Endothelial cell of umbilical vein (primary cell): ENCODE measurements around the gene PHF2. TPM values are rescaled to one million over a fixed set of nuclear protein-coding genes. Genes with fewer than 3 reads are reported as not detected.

Experiments
- BruUV-seq: library from RNA; stranded (reverse); fragments of 400-500 nt; replicated peaks from 2 replicates; lab custom pipeline; 2021; lab: Mats Ljungman, UMichigan
- CTCF ChIA-PET: fragments of 300-600, 350-600 bp; sonication (Branson Sonifier 250); formaldehyde crosslinking; loops from one replicate; lab custom pipeline; 2021; ENCODE audit warnings: antibody characterized with exemption, inconsistent platforms; lab: Charles Lee
- POLR2A ChIA-PET: fragments of 300-600, 350-600 bp; sonication (Branson Sonifier 250); formaldehyde crosslinking; loops from one replicate; lab custom pipeline; 2021; ENCODE audit warnings: antibody characterized with exemption, inconsistent platforms; lab: Charles Lee
- DNase-seq: peaks from one replicate; pipeline ENCODE4 v3.0.0-alpha.2; 2011; ENCODE audit warnings: low read depth, low spot score
- FAIRE-seq: peaks from 2 replicates; lab custom pipeline; 2011; peaks lifted over from hg19 to GRCh38; lab: Jason Lieb, UNC
- H2AFZ ChIP-seq: 2 replicates; pipeline ENCODE4 v1.6.0; 2012; ENCODE audit warnings: low read depth, low read length, control low read depth, inconsistent platforms
- H3K27ac ChIP-seq: 2 replicates; pipeline ENCODE4 v1.5.1; 2011; ENCODE audit warnings: low read depth, mild to moderate bottlenecking, control low read depth, low read length, moderate library complexity; ENCODE audit not compliant: insufficient read depth
- H3K27me3 ChIP-seq, 2 experiments: 2 replicates each; pipeline versions ENCODE4 v1.6.0 to v1.6.1; 2011; ENCODE audit warnings: low read length in 2 of 2, mixed read lengths in 1 of 2; ENCODE audit not compliant: control insufficient read depth in 2 of 2, insufficient read depth in 2 of 2
- H3K36me3 ChIP-seq, 2 experiments: 2 replicates in 1 of 2; 3 replicates in 1 of 2; pipeline ENCODE4 v1.5.1; 2011; ENCODE audit warnings: low read length in 2 of 2, mild to moderate bottlenecking in 1 of 2, moderate library complexity in 1 of 2; ENCODE audit not compliant: control insufficient read depth in 2 of 2, insufficient read depth in 2 of 2; ENCODE audit errors: extremely low read depth in 1 of 2
- H3K4me1 ChIP-seq: 3 replicates; pipeline ENCODE4 v1.5.1; 2011; ENCODE audit warnings: mild to moderate bottlenecking, low read length; ENCODE audit not compliant: control insufficient read depth, insufficient read depth; ENCODE audit errors: extremely low read depth
- H3K4me2 ChIP-seq: 2 replicates; pipeline ENCODE4 v1.6.1; 2011; ENCODE audit warnings: low read length, control low read depth, mixed read lengths; ENCODE audit not compliant: insufficient read depth
- H3K4me3 ChIP-seq, 3 experiments: fragments of 200-600 bp in 1 of 3; sonication (generic), shearing (Covaris generic) in 1 of 3; replicated peaks in 1 of 3; 2 replicates each; pipeline ENCODE4 v1.5.1; 2011 to 2016; ENCODE audit warnings: control low read depth in 3 of 3, low read length in 3 of 3, mild to moderate bottlenecking in 2 of 3, inconsistent platforms in 1 of 3, low read depth in 1 of 3, moderate library complexity in 1 of 3; ENCODE audit not compliant: insufficient read depth in 1 of 3
- H3K79me2 ChIP-seq: 2 replicates; pipeline ENCODE4 v1.6.0; 2012; ENCODE audit warnings: low read length, inconsistent platforms; ENCODE audit not compliant: control insufficient read depth, insufficient read depth
- H3K9ac ChIP-seq: replicated peaks from 2 replicates; pipeline ENCODE3; 2011; ENCODE audit warnings: low read length, control low read depth; ENCODE audit not compliant: insufficient read depth; ENCODE audit errors: extremely low read depth
- H3K9me1 ChIP-seq: replicated peaks from 3 replicates; pipeline ENCODE4 v1.6.0; 2011; ENCODE audit warnings: mild to moderate bottlenecking, low read length; ENCODE audit not compliant: control insufficient read depth, insufficient read depth; ENCODE audit errors: extremely low read depth
- H3K9me3 ChIP-seq: replicated peaks from 2 replicates; pipeline ENCODE4 v1.5.1; 2012; ENCODE audit warnings: low read length, inconsistent platforms; ENCODE audit not compliant: control insufficient read depth, insufficient read depth
- H4K20me1 ChIP-seq: replicated peaks from 2 replicates; pipeline ENCODE3; 2011; ENCODE audit warnings: mild to moderate bottlenecking, low read length; ENCODE audit not compliant: control insufficient read depth, insufficient read depth; ENCODE audit errors: extremely low read depth
- CTCF ChIP-seq, 2 donors: IDR thresholded peaks; 1 replicate in 1 of 2; 2 replicates in 1 of 2; pipeline ENCODE4 v1.5.1; 2011; ENCODE audit warnings: low read length in 2 of 2, mild to moderate bottlenecking in 2 of 2, moderate library complexity in 2 of 2, control low read depth in 1 of 2, inconsistent platforms in 1 of 2, low read depth in 1 of 2; ENCODE audit not compliant: insufficient read depth in 1 of 2; ENCODE audit errors: extremely low read depth in 1 of 2
- EZH2 ChIP-seq: IDR thresholded peaks from 2 replicates; pipeline ENCODE4 v1.6.1; 2012; ENCODE audit warnings: borderline replicate concordance, low read depth, mild to moderate bottlenecking, moderate library complexity, low read length, inconsistent platforms; ENCODE audit not compliant: severe bottlenecking
- FOS ChIP-seq: IDR thresholded peaks from 2 replicates; pipeline ENCODE4 v1.6.1; 2011; ENCODE audit warnings: mild to moderate bottlenecking, low read length, moderate library complexity, borderline replicate concordance; ENCODE audit not compliant: insufficient read depth
- GATA2 ChIP-seq: IDR thresholded peaks from 2 replicates; pipeline ENCODE4 v1.7.0; 2011; ENCODE audit warnings: low read depth, mild to moderate bottlenecking, moderate library complexity, mixed read lengths, low read length; ENCODE audit not compliant: insufficient read length, insufficient read depth
- JUN ChIP-seq: IDR thresholded peaks from 2 replicates; pipeline ENCODE4 v1.6.1; 2011; ENCODE audit warnings: borderline replicate concordance, low read depth; ENCODE audit not compliant: insufficient read length, insufficient read depth
- MAX ChIP-seq: IDR thresholded peaks from 2 replicates; pipeline ENCODE4 v1.6.1; 2011; ENCODE audit not compliant: insufficient read depth, insufficient read length
- MYC ChIP-seq: IDR thresholded peaks from one replicate; pipeline ENCODE4 v1.6.1; 2011; ENCODE audit warnings: mild to moderate bottlenecking, low read depth, low read length
- POLR2A ChIP-seq: IDR thresholded peaks from 2 replicates; pipeline ENCODE4 v1.6.1; 2012; ENCODE audit warnings: low read depth, mild to moderate bottlenecking, control low read depth, low read length
- POLR2AphosphoS5 ChIP-seq: IDR thresholded peaks from 2 replicates; pipeline ENCODE4 v1.6.1; 2012; ENCODE audit warnings: low read depth, mild to moderate bottlenecking, control low read depth, low read length, moderate library complexity; ENCODE audit not compliant: insufficient read depth
- dilution Hi-C: fragments of 300-500 bp; cut with MboI; formaldehyde crosslinking; loops from one replicate; pipeline ENCODE4 v1.15.0; 2019; ENCODE audit warnings: low sequenced_read_pairs; ENCODE audit not compliant: extremely low pct_ligation_motif_present
- intact Hi-C: fragments of 100-400 bp; cut with micrococcal nuclease; formaldehyde crosslinking; loops from one replicate; pipeline ENCODE4 v1.10.0; 2022
- polyA plus RNA-seq, 4 experiments: library from polyadenylated mRNA; depleted of rRNA in 3 of 4; stranded (reverse) in 3 of 4; unstranded in 1 of 4; fragments of >200 nt; gene quantifications; 2 replicates each; pipeline versions ENCODE4 v1.2.1 to v1.2.3, GENCODE V29; 2011 to 2012; ENCODE audit warnings: missing spikeins in 1 of 4
- total RNA-seq: library from RNA; stranded (reverse); gene quantifications from 2 replicates; pipeline ENCODE4 v1.2.3, GENCODE V29; 2021

PHF2 gene
- total and polyA plus RNA-seq, 2 donors (not counting 3 experiments of a cell fraction or from before 2014, with no cell fraction given) = 9.8 to 22.5 TPM

GRCh38 chr9:93655621-93656425 lies 79.4 kb downstream of the PHF2 start:
- FAIRE-seq (no peak), DNase-seq (no peak)
- Histone ChIP-seq H3K4me1 (no peaks in the 10 kb centered on the region), H3K9ac (no peak overlapping the region), H3K27me3 (no peaks in the 10 kb centered on the region), H3K9me1 (no peaks in the 10 kb centered on the region), H3K9me3 (no peaks in the 10 kb centered on the region), H3K4me2 (no peak overlapping the region), H3K36me3 (peaks cover 0 to 25% of the 10 kb centered on the region in 2 experiments), H3K4me3 (no peak overlapping the region), H3K79me2 (no peaks in the 10 kb centered on the region), H3K27ac (no peak overlapping the region), H4K20me1 (no peaks in the 10 kb centered on the region), H2AFZ (no peak overlapping the region)
- ChIA-PET CTCF (no interaction called here), POLR2A (no interaction called here)
- no TSS peak for BruUV-seq
- TF ChIP-seq GATA2 = no peak
- TF ChIP-seq FOS = no peak
- TF ChIP-seq POLR2A = no peak
- no peak for TF ChIP-seq EZH2
- TF ChIP-seq MAX = no peak
- no peak for TF ChIP-seq POLR2AphosphoS5
- no peak for TF ChIP-seq CTCF (IDR thresholded peaks at IDR 0.05; ENCODE audit: extremely low read depth in 1 of 2, insufficient read depth in 1 of 2, low read depth in 1 of 2, low read length in 2 of 2)
- TF ChIP-seq JUN = no peak
- no peak for TF ChIP-seq MYC
- dilution Hi-C loops = no loop called here
- intact Hi-C loops = no loop called here
